Activated CD8-positive, alpha-beta memory T cell treated with anti-CD3 and anti-CD28 coated beads for 1 hour (primary cell): ENCODE data around the gene SKAP1.
"Not testable (repeated sequence)": the region's sequence is repeated elsewhere in the genome, so short reads cannot be mapped to it uniquely, and the experiment has no call there.

Source experiments
- DNase-seq, 2 donors: peaks; one replicate each; pipeline ENCODE4 v3.0.0-alpha.2; 2020; ENCODE audit warnings: low read depth in 1 of 2; ENCODE audit errors: extremely low read depth in 1 of 2

The SKAP1 gene

GRCh38 chr17:48293319-48294019 is 136.5 kb downstream of the SKAP1 start:
- no peak for DNase-seq

- no peak for DNase-seq
Observed at GRCh38 chr17:48290378-48290777, 139.6 kb downstream of the SKAP1 start.

DNA sequence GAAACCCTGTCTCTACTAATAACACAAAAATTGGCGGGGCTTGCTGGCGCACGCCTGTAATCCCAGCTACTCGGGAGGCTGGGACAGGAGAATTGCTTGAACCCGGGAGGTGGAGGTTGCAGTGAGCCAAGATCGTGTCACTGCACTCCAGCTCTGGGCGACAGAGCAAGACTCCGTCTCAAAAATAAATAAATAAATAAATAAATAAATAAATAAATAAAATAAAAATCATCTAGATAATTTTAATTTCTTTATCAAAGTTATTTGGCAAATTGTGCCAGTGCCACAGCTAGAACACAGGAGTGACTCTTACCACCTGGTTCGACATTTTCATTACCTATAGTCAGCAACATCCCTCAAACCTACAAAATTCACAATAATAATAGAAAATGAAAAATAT is 143.1 kb downstream of the SKAP1 start:
- DNase-seq = not testable (repeated sequence)

GRCh38 chr17:48285614-48286013 is 144.4 kb downstream of the SKAP1 start:
- DNase-seq = no peak

DNA sequence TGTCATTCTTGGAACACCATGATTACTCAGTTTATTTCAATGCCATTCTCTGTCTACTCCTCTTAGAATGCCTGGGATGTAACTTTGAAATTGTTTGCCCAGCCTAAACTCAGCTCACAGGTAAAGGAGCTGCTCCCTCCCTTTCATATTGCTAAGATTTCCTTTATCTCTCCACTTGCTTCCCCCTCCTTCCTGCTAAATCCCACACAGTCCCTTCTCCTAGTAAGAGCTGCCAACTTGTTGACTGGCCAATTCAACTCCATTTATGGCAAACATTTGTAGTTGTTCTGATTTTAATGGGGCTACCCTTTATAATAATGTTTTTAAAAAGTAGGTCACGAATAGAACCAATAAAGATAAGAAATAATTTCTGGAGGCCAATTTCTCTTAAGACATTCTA is 146.1 kb downstream of the SKAP1 start:
- no peak for DNase-seq

- DNase-seq = no peak
Observed at GRCh38 chr17:48283411-48283810, 146.6 kb downstream of the SKAP1 start.

DNA sequence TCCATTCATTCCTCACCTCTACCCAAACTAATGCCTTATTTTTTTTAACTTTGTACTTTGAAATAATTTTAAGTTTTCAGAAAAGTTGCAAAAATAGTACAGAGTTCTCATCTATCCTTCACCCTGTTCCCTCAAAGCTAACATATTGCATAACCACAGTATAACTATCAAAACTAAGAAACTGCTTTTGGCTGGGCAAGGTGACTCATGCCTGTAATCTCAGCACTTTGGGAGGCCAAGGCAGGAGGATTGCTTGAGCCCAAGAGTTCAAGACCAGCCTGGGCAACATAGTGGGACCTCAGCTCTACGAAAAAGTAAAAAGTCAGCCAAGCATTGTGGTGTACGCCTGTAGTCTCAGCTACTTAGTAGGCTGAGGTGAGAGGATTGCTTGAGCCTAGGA is 147.7 kb downstream of the SKAP1 start:
- no peak for DNase-seq

- no peak for DNase-seq
Observed at GRCh38 chr17:48278760-48279491, 151.1 kb downstream of the SKAP1 start.

- DNase-seq = no peak
Observed at GRCh38 chr17:48276776-48277175, 153.2 kb downstream of the SKAP1 start.

DNA sequence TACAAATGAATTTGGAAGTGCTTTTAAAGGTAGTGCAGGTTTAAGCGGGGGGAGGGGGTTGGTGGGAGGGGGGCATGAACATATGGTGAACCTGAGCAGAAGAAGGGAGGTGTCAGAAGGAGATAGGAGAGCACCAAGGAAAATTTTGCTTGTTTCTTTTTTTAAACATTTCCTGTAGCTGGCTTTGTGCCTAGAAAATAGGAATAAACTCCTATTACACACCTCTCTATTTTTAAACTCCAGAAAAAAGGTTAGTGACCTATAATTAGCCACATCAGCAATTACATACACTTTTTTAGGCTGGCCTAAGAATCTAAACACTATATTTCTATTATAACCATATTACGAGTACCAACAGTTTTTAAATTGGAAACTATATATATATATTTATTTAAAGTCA is 159.1 kb downstream of the SKAP1 start:
- DNase-seq = no peak

- no peak for DNase-seq
Observed at GRCh38 chr17:48269209-48269608, 160.8 kb downstream of the SKAP1 start.

DNA sequence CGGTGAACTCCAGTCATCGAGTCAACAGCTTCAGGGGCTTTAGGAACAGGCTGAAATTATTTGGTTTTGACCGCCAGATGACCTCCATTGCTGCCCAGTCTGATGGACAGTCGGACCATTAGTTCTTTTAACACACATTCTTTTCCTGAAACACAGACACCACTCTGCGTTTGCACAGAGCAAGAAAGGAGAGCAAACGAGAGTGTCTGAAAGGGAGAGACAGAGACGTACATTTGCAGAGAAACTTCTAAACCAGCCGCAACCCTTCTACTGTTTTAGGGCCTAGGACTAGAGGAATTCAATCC is 166.3 kb downstream of the SKAP1 start:
- DNase-seq = no peak

- no peak for DNase-seq
Observed at GRCh38 chr17:48262982-48263730, 166.9 kb downstream of the SKAP1 start.

GRCh38 chr17:48261297-48261880 is 168.6 kb downstream of the SKAP1 start:
- DNase-seq = no peak

- DNase-seq = no peak
Observed at GRCh38 chr17:48259694-48260291, 170.2 kb downstream of the SKAP1 start.

GRCh38 chr17:48258331-48258730 is 171.7 kb downstream of the SKAP1 start:
- no peak for DNase-seq

DNA sequence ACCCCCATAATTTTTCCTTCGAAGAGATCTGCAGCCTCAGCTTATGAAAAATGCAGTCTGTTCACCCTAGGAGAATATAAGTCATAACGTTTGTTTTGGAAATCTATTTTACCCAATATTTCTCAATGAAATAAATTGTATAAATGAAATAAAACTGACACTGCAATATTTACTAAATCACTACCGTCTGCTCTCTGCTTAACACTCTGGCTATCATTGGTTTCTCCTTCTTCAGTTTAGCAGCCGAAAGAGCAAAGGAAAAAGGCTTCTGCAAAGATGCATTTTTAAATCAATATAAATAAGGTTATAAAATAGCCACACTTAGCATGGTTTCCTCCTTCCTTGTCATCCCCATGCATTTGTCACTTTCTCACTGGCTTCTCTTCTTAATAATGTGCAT is 174.3 kb downstream of the SKAP1 start:
- DNase-seq = no peak

DNA sequence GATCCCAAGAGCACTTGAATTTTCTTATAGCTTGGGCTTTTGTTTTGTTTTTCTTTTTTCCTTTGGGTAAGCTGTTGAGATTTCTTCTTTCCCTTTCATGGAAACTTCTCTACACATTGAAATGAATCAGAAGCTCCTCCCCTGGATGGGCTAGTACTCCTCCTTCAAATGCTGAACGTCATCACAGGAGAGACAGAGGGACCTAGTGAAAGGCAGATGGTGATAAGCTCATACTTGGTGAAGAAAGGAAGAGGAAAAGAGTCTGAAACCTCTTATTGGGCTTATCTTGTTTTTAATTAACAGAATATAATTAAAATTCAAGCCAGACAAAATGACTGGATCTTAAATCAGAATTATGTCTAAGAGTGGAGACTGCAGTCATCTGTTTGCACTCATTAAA is 175.1 kb downstream of the SKAP1 start:
- DNase-seq = no peak

- no peak for DNase-seq
Observed at GRCh38 chr17:48253975-48254374, 176.0 kb downstream of the SKAP1 start.

- DNase-seq = no peak
Observed at GRCh38 chr17:48251950-48252349, 178.1 kb downstream of the SKAP1 start.

DNA sequence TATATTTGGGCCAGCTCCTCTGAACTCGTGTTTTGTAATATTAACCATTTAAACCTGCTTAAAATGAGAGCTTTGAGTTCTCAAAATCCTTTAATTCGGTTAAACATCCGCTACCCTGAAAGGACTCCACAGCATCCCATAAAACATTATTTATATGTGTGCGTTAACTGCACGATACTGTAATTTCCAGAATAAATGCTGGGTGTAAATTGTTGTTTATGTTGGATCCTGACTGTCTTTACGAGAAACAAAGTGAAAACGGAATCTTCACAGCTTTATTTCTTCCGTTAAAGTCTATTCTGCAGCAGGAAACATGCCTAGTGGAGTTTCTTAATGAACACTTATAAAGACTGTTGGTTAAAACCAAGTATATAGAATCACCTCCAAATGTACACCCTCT is 179.1 kb downstream of the SKAP1 start:
- DNase-seq = no peak
